ENCODE results near the gene SREBF1.

SREBF1 gene

GRCh38 chr17:17792037-17792550 lies 44.7 kb downstream of the SREBF1 start:
- DNase-seq, result no peak

GRCh38 chr17:17790637-17791464 lies 45.9 kb downstream of the SREBF1 start:
- DNase-seq, result no peak

GRCh38 chr17:17789828-17790636 lies 46.8 kb downstream of the SREBF1 start:
- DNase-seq, result no peak

GRCh38 chr17:17789410-17789809 lies 47.4 kb downstream of the SREBF1 start:
- DNase-seq, result no peak

- DNase-seq, result no peak
These were observed 47.8 kb downstream of the SREBF1 start for GRCh38 chr17:17788967-17789366.

- DNase-seq, result no peak
These were observed 49.2 kb downstream of the SREBF1 start for GRCh38 chr17:17787568-17787967.

GRCh38 chr17:17786998-17787397 lies 49.8 kb downstream of the SREBF1 start:
- no peak for DNase-seq

GRCh38 chr17:17785407-17785806 lies 51.4 kb downstream of the SREBF1 start:
- DNase-seq, result no peak

GRCh38 chr17:17784657-17785267 lies 52.0 kb downstream of the SREBF1 start:
- DNase-seq, result peak; percentile 16

- DNase-seq, result no peak
These were observed 52.7 kb downstream of the SREBF1 start for GRCh38 chr17:17783825-17784656.

- DNase-seq, result peak; percentile 44
These were observed 53.5 kb downstream of the SREBF1 start for GRCh38 chr17:17783116-17783824.

GRCh38 chr17:17782523-17783115 lies 54.2 kb downstream of the SREBF1 start:
- no peak for DNase-seq

GRCh38 chr17:17781591-17782496 lies 54.9 kb downstream of the SREBF1 start:
- no peak for DNase-seq

GRCh38 chr17:17780922-17781590 lies 55.7 kb downstream of the SREBF1 start:
- no peak for DNase-seq

- no peak for DNase-seq
These were observed 57.7 kb downstream of the SREBF1 start for GRCh38 chr17:17779015-17779611.

GRCh38 chr17:17778308-17779014 lies 58.3 kb downstream of the SREBF1 start:
- DNase-seq, result no peak

GRCh38 chr17:17776889-17777288 lies 59.9 kb downstream of the SREBF1 start:
- no peak for DNase-seq
